GM12864 (cell line): Measurements from ENCODE around the gene PPP6R2.
"Not testable (repeated sequence)": the region's sequence is repeated elsewhere in the genome, so short reads cannot be mapped to it uniquely, and the experiment has no call there.

Source experiments
- DNase-seq: peaks from one replicate; pipeline ENCODE4 v3.0.0-alpha.2; 2011; ENCODE audit warnings: low read depth
- H3K4me3 ChIP-seq: 2 replicates; pipeline ENCODE4 v1.5.1; 2011; ENCODE audit warnings: mild to moderate bottlenecking, low read depth, low read length, control low read depth
- CTCF ChIP-seq: IDR thresholded peaks from 2 replicates; pipeline ENCODE4 v1.5.1; 2011; ENCODE audit warnings: low read depth, mild to moderate bottlenecking, moderate library complexity, low read length, control low read depth, inconsistent platforms; ENCODE audit errors: missing control alignments

The PPP6R2 gene

GRCh38 chr22:50399751-50400331 is 56.7 kb downstream of the PPP6R2 start:
- no peak for DNase-seq
- peak; percentile 50 for TF ChIP-seq CTCF
- no peak overlapping the region for H3K4me3 ChIP-seq

- no peak for DNase-seq
- no peak for TF ChIP-seq CTCF
- no peak overlapping the region for H3K4me3 ChIP-seq
Observed at GRCh38 chr22:50400406-50400805, 57.3 kb downstream of the PPP6R2 start.

DNA sequence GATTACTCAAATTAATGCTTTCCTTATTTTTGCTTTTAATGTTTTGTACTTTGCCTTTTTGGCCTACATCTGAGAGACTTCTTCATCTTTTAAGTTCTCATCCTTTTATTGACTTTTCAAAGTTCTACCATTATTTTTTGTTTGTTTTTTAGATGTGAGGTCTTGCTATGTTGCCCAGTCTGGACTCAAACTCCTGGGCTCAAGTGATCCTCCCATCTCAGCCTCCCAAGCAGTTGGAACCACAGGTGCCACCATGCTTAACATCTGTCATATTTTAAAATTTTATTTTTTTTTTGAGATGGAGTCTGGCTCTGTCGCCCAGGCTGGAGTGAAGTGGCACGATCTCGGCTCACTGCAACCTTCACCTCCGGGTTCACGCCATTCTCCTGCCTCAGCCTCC is 57.8 kb downstream of the PPP6R2 start:
- no peak for DNase-seq
- no peak for TF ChIP-seq CTCF
- no peak overlapping the region for H3K4me3 ChIP-seq

DNA sequence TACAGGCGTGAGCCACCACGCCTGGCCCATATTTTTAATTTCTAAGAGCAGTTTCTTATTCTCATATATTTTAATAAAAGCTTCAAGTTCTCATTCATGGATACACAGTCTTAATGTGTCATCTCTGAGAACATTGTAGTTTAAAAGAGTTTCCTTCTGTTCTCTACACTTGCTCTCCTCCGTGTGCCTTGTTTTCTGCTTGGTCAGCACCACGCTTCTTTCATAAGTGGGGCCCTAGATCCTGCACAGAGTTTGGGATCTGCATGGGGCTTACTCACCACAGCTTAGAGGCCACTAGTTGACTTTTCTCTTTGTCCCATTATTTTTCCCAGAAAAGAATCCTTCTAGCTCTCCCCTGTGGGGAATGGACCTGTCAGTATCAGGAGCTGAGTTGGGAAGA is 58.8 kb downstream of the PPP6R2 start:
- DNase-seq, result no peak
- TF ChIP-seq CTCF, result no peak
- no peak overlapping the region for H3K4me3 ChIP-seq

GRCh38 chr22:50403701-50404101 is 60.6 kb downstream of the PPP6R2 start:
- DNase-seq, result no peak
- TF ChIP-seq CTCF, result no peak
- H3K4me3 ChIP-seq, result no peak overlapping the region

DNA sequence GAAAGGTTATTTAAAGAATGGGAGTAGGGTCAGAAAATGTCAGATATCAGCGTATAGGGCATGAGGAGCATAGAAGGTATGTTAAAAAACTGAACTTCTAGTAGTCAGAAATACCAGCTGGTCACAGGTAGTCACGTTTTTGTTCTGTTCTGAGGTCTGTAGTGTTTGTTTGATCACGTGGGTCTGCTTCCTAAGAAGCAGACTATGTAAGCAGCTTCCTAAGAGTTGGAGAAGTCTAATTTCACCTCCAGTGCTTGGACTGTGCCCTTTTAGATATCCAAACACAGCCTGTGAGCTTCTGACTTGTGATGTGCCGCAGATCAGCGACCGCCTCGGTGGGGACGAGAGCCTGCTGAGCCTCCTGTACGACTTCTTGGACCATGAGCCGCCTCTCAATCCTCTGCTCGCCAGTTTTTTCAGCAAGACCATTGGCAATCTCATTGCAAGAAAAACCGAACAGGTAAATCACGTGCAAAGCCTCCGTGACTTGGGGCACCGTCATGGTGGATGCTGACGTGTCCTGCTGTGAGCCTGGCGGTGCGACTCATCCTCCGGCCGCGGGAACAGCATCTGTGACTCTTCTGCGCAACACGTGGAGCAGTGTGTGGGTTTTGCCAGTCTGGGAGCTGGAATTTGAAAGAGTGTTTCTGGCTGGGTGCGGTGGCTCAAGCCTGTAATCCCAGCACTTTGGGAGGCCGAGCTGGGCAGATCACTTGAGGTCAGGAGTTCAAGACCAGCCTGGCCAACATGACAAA is 63.5 kb downstream of the PPP6R2 start:
- DNase-seq, result no peak
- TF ChIP-seq CTCF, result no peak
- no peak overlapping the region for H3K4me3 ChIP-seq

DNA sequence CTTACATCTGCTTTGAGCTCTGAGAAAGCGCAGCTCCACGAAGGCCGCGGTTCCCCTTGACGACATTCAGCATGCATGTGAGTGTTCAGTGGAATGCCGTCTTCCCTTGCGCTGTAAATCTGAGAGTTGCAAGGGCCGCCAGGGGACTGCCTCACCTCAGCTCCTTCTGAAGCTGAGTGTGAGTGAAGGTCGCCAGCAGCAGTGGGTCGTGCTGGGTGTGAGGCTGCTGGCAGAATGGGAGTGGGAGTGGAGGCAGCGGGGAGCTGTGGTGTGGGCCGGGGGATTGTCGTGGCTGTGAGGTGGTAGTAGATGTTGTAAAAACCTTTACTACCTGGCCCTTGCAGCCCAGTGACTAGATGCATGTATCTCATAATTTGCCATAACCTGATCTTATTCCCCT is 65.2 kb downstream of the PPP6R2 start:
- no peak for TF ChIP-seq CTCF
- H3K4me3 ChIP-seq, result no peak overlapping the region
- DNase-seq, result no peak

GRCh38 chr22:50408954-50409353 is 65.8 kb downstream of the PPP6R2 start:
- H3K4me3 ChIP-seq, DNase-seq: not testable (repeated sequence)
